Osteoblast (primary cell): Measurements from ENCODE around the gene RAD51B. TPM values are rescaled to one million over a fixed set of nuclear protein-coding genes. Genes with fewer than 3 reads are reported as not detected.
A peak's percentile ranks its signal among the peaks of the same experiment; 100 is the strongest.

Experiments
- DNase-seq: peaks from one replicate; pipeline ENCODE4 v3.0.0; 2011; ENCODE audit warnings: low spot score, mixed read lengths; ENCODE audit not compliant: insufficient read length; ENCODE audit errors: missing footprints
- H2AFZ ChIP-seq: 2 replicates; pipeline ENCODE4 v1.6.0; 2011; ENCODE audit warnings: mild to moderate bottlenecking, low read length
- H3K27ac ChIP-seq: 2 replicates; pipeline ENCODE4 v1.5.1; 2011; ENCODE audit warnings: mild to moderate bottlenecking, low read depth, low read length, moderate library complexity
- H3K27me3 ChIP-seq: 2 replicates; pipeline ENCODE4 v1.6.0; 2012; ENCODE audit warnings: mild to moderate bottlenecking, control low read depth, inconsistent platforms, low read length, moderate library complexity; ENCODE audit not compliant: insufficient read depth
- H3K36me3 ChIP-seq: 2 replicates; pipeline ENCODE4 v1.5.1; 2011; ENCODE audit warnings: mild to moderate bottlenecking, low read length, control low read depth, moderate library complexity; ENCODE audit not compliant: insufficient read depth
- H3K4me1 ChIP-seq: 2 replicates; pipeline ENCODE4 v1.5.1; 2011; ENCODE audit warnings: mild to moderate bottlenecking, low read length, control low read depth, moderate library complexity; ENCODE audit not compliant: insufficient read depth
- H3K4me2 ChIP-seq: 2 replicates; pipeline ENCODE4 v1.6.0; 2011; ENCODE audit warnings: mild to moderate bottlenecking, low read length; ENCODE audit not compliant: insufficient read depth
- H3K4me3 ChIP-seq: fragments of 200-600 bp; sonication (generic); 3 replicates; pipeline ENCODE4 v1.5.1; 2012; ENCODE audit warnings: mild to moderate bottlenecking, low read length, inconsistent platforms; ENCODE audit not compliant: insufficient read depth
- H3K79me2 ChIP-seq: 2 replicates; pipeline ENCODE4 v1.6.0; 2012; ENCODE audit warnings: mild to moderate bottlenecking, low read length, control low read depth, inconsistent platforms; ENCODE audit not compliant: insufficient read depth
- H3K9me3 ChIP-seq: 2 replicates; pipeline ENCODE4 v1.5.1; 2011; ENCODE audit warnings: low read depth, low read length, control low read depth
- H4K20me1 ChIP-seq: 2 replicates; pipeline ENCODE4 v1.6.0; 2012; ENCODE audit warnings: mild to moderate bottlenecking, low read length, control low read depth; ENCODE audit not compliant: insufficient read depth
- total RNA-seq: library from RNA; depleted of rRNA; stranded (reverse); fragments of >200 nt; gene quantifications from 2 replicates; pipeline ENCODE4 v1.2.3, GENCODE V29; 2012
- TF ChIP-seq, protein P1 (sequence below): IDR thresholded peaks from 2 replicates; pipeline ENCODE4 v1.5.1; 2011; ENCODE audit warnings: mild to moderate bottlenecking, low read depth, low read length, moderate library complexity; ENCODE audit errors: extremely low read depth

RAD51B gene
- total RNA-seq, 1 donor: 13.8 TPM

DNA sequence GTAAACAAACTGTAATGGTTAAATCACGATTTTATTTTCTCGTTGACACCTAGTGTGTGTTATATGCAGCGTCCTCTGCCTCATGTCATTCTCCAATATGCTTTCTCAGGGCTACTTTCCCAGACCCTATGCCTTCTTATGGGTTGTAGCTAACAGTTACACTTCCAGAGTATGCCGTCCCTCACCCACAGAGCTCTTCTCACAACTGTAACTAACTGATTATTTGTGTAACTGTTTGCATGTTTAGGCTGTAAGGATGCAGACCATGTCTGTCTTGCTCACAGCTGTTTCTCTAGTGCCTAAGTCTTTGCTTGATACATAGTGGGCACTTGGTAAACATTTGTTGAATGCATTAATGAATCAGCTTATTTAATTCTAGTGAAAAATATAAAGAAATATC lies 555.8 kb downstream of the RAD51B start:
- H3K4me3 ChIP-seq: no peak overlapping the region
- no peaks in the 10 kb centered on the region for H3K36me3 ChIP-seq
- H3K27me3 ChIP-seq: no peaks in the 10 kb centered on the region
- H3K9me3 ChIP-seq: no peaks in the 10 kb centered on the region
- no peak overlapping the region for H3K4me2 ChIP-seq
- no peak overlapping the region for H2AFZ ChIP-seq
- no peak for DNase-seq
- H3K79me2 ChIP-seq: no peaks in the 10 kb centered on the region
- no peak overlapping the region for H3K27ac ChIP-seq
- H3K4me1 ChIP-seq: peaks cover 16% of the 10 kb centered on the region
- no peaks in the 10 kb centered on the region for H4K20me1 ChIP-seq
- TF ChIP-seq, protein P1, sequence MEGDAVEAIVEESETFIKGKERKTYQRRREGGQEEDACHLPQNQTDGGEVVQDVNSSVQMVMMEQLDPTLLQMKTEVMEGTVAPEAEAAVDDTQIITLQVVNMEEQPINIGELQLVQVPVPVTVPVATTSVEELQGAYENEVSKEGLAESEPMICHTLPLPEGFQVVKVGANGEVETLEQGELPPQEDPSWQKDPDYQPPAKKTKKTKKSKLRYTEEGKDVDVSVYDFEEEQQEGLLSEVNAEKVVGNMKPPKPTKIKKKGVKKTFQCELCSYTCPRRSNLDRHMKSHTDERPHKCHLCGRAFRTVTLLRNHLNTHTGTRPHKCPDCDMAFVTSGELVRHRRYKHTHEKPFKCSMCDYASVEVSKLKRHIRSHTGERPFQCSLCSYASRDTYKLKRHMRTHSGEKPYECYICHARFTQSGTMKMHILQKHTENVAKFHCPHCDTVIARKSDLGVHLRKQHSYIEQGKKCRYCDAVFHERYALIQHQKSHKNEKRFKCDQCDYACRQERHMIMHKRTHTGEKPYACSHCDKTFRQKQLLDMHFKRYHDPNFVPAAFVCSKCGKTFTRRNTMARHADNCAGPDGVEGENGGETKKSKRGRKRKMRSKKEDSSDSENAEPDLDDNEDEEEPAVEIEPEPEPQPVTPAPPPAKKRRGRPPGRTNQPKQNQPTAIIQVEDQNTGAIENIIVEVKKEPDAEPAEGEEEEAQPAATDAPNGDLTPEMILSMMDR: no peak

- Histone ChIP-seq H4K20me1 (no peaks in the 10 kb centered on the region), H3K36me3 (no peaks in the 10 kb centered on the region), H3K27me3 (no peaks in the 10 kb centered on the region), H3K4me3 (no peak overlapping the region), H3K79me2 (no peaks in the 10 kb centered on the region), H3K27ac (no peak overlapping the region), H3K4me2 (no peak overlapping the region), H3K9me3 (no peaks in the 10 kb centered on the region), H3K4me1 (peaks cover 24% of the 10 kb centered on the region), H2AFZ (no peak overlapping the region)
- DNase-seq: no peak
- TF ChIP-seq, protein P1: no peak
Measured at GRCh38 chr14:68376067-68376779, 556.6 kb downstream of the RAD51B start.

GRCh38 chr14:68377006-68377405 lies 557.4 kb downstream of the RAD51B start:
- H2AFZ ChIP-seq: peak overlapping the region; percentile 73
- no peak overlapping the region for H3K27ac ChIP-seq
- H3K27me3 ChIP-seq: no peaks in the 10 kb centered on the region
- H3K4me2 ChIP-seq: no peak overlapping the region
- TF ChIP-seq, protein P1: no peak
- no peaks in the 10 kb centered on the region for H3K36me3 ChIP-seq
- no peak for DNase-seq
- H3K4me1 ChIP-seq: peaks cover 25% of the 10 kb centered on the region
- H3K4me3 ChIP-seq: no peak overlapping the region
- no peaks in the 10 kb centered on the region for H4K20me1 ChIP-seq
- no peaks in the 10 kb centered on the region for H3K79me2 ChIP-seq
- no peaks in the 10 kb centered on the region for H3K9me3 ChIP-seq

- DNase-seq: peak; percentile 37
- TF ChIP-seq, protein P1: no peak
- H3K36me3 ChIP-seq: no peaks in the 10 kb centered on the region
- peak overlapping the region; percentile 17 for H3K4me2 ChIP-seq
- H3K79me2 ChIP-seq: no peaks in the 10 kb centered on the region
- H4K20me1 ChIP-seq: no peaks in the 10 kb centered on the region
- no peaks in the 10 kb centered on the region for H3K9me3 ChIP-seq
- no peak overlapping the region for H3K27ac ChIP-seq
- no peaks in the 10 kb centered on the region for H3K27me3 ChIP-seq
- no peak overlapping the region for H3K4me3 ChIP-seq
- peak overlapping the region; percentile 73 for H2AFZ ChIP-seq
- peaks cover 25% of the 10 kb centered on the region for H3K4me1 ChIP-seq
Measured at GRCh38 chr14:68377459-68377858, 557.9 kb downstream of the RAD51B start.
